Measurements from ENCODE around the gene ARHGEF6.
A peak's percentile ranks its signal among the peaks of the same experiment; 100 is the strongest.

- TF ChIP-seq, protein P1, sequence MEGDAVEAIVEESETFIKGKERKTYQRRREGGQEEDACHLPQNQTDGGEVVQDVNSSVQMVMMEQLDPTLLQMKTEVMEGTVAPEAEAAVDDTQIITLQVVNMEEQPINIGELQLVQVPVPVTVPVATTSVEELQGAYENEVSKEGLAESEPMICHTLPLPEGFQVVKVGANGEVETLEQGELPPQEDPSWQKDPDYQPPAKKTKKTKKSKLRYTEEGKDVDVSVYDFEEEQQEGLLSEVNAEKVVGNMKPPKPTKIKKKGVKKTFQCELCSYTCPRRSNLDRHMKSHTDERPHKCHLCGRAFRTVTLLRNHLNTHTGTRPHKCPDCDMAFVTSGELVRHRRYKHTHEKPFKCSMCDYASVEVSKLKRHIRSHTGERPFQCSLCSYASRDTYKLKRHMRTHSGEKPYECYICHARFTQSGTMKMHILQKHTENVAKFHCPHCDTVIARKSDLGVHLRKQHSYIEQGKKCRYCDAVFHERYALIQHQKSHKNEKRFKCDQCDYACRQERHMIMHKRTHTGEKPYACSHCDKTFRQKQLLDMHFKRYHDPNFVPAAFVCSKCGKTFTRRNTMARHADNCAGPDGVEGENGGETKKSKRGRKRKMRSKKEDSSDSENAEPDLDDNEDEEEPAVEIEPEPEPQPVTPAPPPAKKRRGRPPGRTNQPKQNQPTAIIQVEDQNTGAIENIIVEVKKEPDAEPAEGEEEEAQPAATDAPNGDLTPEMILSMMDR (IDR thresholded peaks at IDR 0.05 in 8 of 11, conservative IDR thresholded peaks at IDR 0.05 in 3 of 11), result peak in 8 of 11 experiments; percentile 24 to 50 (median 43)
- peak in 1 of 3 donors; percentile 53 for TF ChIP-seq POLR2AphosphoS5 (IDR thresholded peaks at IDR 0.05)
Observed at GRCh38 chrX:136711147-136711546, 69.6 kb downstream of the ARHGEF6 start.

All from spleen (tissue), 7 donors.